ENCODE results near the gene TBL1X.
"Not testable (repeated sequence)": the region's sequence is repeated elsewhere in the genome, so short reads cannot be mapped to it uniquely, and the experiment has no call there.

Gene TBL1X

DNA sequence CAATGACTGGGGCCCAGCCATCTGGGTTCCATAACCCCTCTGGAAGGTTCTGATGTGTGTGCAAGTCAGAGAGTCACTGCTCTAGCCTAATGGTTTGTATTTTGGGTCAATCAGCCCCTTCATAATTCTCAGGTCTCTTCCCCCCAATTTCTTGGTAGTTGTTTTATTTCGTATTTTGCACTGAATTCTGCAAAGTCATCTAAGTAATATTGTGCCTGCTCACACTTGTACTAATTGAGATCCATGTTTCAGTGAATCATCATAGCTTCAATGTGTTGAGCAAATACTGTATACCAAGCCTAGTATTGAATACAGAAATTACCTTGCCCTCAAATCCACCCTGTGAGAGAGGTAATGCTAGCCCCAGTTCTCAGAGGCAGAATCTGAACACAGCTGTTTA is 28.0 kb upstream of the TBL1X start:
- Histone ChIP-seq H3K9me3 (ENCODE audit: control insufficient read depth, low read depth, low read length) (no peaks in the 10 kb centered on the region), H3K4me1 (ENCODE audit: control insufficient read depth, low read depth, low read length) (no peaks in the 10 kb centered on the region), H3K36me3 (ENCODE audit: control insufficient read depth, low read depth, low read length) (no peaks in the 10 kb centered on the region), H3K27ac (ENCODE audit: low read length) (no peak overlapping the region), H3K9ac (ENCODE audit: low read length) (no peak overlapping the region), H3K4me3 (ENCODE audit: low read length) (no peak overlapping the region), H3K27me3 (ENCODE audit: control insufficient read depth, insufficient read depth, low read length) (no peaks in the 10 kb centered on the region)

DNA sequence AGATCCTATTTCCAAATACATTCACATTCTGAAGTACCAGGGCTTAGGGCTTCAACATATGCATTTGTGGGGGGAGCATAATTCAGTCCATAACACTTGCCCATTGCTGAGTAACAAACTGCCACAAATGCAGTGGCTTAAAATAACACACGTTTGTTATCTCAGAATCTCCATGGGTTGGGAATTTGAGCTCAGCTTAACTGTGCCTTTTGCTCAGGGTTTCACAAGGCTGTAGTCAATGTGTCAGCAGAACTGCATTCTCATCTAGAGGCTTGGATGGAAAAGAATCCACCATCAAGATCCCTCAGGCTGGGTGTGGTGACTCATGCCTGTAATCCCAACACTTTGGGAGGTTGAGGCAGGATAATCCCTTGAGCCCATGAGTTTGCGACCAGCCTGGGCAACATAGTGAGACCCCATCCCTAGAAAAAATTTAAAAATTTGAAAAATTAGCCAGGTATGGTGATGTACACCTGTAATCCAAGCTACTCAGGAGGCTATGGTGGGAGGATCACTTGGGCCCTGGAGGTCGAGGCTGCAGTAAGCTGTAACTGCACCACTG is 25.8 kb upstream of the TBL1X start:
- Histone ChIP-seq H3K27me3 (ENCODE audit: control insufficient read depth, insufficient read depth, low read length) (no peaks in the 10 kb centered on the region), H3K9me3 (ENCODE audit: control insufficient read depth, low read depth, low read length) (no peaks in the 10 kb centered on the region), H3K4me1 (ENCODE audit: control insufficient read depth, low read depth, low read length) (no peaks in the 10 kb centered on the region), H3K27ac (ENCODE audit: low read length) (no peak overlapping the region), H3K4me3 (ENCODE audit: low read length) (no peak overlapping the region), H3K36me3 (ENCODE audit: control insufficient read depth, low read depth, low read length) (no peaks in the 10 kb centered on the region), H3K9ac (ENCODE audit: low read length) (no peak overlapping the region)

DNA sequence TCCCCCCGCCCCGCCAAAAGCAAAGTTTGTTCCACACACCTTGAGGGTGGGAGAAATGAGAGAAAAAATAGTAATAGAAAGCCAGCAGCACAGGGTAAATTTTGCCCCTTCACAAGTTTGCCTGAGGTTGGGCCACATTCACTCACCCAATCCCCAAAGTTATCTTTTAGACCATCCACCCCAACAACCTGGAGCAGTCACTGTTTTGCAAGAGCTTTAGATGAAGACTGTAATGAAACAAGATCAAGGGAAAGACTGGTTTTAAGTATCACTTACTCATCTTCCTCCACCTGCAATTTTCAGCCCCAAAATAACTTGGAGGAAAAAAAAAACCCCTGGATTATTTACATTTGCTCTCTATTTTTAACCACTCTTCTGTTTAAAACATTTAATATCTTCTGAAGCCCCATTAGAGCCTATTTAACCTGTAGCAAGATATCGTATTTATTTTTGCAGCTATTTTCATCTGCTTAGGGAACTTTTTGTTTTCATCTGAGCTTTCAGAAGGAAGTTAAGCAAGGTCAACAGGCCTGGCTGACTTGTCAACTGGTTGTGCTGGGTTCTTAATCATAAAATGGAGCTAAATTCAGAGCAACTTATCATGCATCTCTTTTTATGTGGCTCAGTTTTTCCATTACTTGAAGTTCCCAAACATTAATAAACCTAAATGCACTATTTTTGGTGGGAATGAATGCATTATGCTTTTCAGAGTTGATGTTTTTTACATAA is 24.6 kb upstream of the TBL1X start:
- H3K36me3 ChIP-seq (ENCODE audit: control insufficient read depth, low read depth, low read length), result no peaks in the 10 kb centered on the region
- no peak overlapping the region for H3K4me3 ChIP-seq (ENCODE audit: low read length)
- H3K27me3 ChIP-seq (ENCODE audit: control insufficient read depth, insufficient read depth, low read length), result no peaks in the 10 kb centered on the region
- no peaks in the 10 kb centered on the region for H3K4me1 ChIP-seq (ENCODE audit: control insufficient read depth, low read depth, low read length)
- H3K9me3 ChIP-seq (ENCODE audit: control insufficient read depth, low read depth, low read length), result no peaks in the 10 kb centered on the region
- no peak overlapping the region for H3K9ac ChIP-seq (ENCODE audit: low read length)
- no peak overlapping the region for H3K27ac ChIP-seq (ENCODE audit: low read length)

DNA sequence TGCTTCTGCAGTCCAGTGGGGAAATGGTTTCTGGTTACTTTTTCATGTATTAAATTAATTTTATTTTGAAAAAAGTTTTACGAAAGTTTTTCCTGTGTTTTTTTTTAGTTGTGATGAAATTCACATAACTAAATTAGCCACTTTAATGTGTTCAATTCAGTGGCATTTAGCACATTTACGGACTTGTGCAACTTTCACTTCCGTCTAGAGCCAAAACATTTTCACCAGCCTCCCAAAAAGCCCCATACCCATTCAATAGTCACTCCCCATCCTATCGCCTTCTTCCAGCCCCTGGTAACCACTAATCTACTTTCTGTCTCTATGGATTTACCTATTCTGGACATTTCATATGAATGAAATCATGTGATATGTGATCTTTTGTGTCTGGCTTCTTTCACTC is 22.8 kb upstream of the TBL1X start:
- no peak overlapping the region for H3K9ac ChIP-seq (ENCODE audit: low read length)

DNA sequence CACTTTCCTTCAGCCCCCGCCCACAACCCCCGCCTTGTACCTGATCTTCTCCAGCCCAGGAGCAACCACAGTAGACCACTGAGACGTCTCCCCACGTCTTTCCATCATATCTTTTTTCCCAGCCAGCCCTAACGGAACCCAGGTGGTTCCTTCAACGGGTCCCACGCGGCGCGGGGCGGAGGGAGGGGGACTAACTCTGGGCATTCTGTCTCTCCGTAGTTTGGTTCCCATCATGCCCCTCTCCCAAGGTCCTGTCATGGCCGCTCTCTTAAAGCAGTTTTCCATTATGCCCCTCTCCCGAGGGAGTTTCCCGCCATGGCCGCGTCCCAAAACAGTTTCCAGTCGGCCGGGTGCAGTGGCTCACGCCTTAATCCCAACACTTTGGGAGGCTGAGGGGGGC is 21.5 kb upstream of the TBL1X start:
- Histone ChIP-seq H3K4me1 (ENCODE audit: control insufficient read depth, low read depth, low read length) (no peaks in the 10 kb centered on the region), H3K36me3 (ENCODE audit: control insufficient read depth, low read depth, low read length) (no peaks in the 10 kb centered on the region), H3K9ac (ENCODE audit: low read length) (no peak overlapping the region), H3K9me3 (ENCODE audit: control insufficient read depth, low read depth, low read length) (no peaks in the 10 kb centered on the region), H3K27me3 (ENCODE audit: control insufficient read depth, insufficient read depth, low read length) (no peaks in the 10 kb centered on the region), H3K27ac (ENCODE audit: low read length) (no peak overlapping the region), H3K4me3 (ENCODE audit: low read length) (no peak overlapping the region)

More for the DNA sequence above, 22.8 kb upstream of the TBL1X start:
- Histone ChIP-seq H3K27me3 (ENCODE audit: control insufficient read depth, insufficient read depth, low read length) (no peaks in the 10 kb centered on the region), H3K9me3 (ENCODE audit: control insufficient read depth, low read depth, low read length) (no peaks in the 10 kb centered on the region), H3K27ac (ENCODE audit: low read length) (no peak overlapping the region), H3K36me3 (ENCODE audit: control insufficient read depth, low read depth, low read length) (no peaks in the 10 kb centered on the region), H3K4me1 (ENCODE audit: control insufficient read depth, low read depth, low read length) (no peaks in the 10 kb centered on the region), H3K4me3 (ENCODE audit: low read length) (no peak overlapping the region)

DNA sequence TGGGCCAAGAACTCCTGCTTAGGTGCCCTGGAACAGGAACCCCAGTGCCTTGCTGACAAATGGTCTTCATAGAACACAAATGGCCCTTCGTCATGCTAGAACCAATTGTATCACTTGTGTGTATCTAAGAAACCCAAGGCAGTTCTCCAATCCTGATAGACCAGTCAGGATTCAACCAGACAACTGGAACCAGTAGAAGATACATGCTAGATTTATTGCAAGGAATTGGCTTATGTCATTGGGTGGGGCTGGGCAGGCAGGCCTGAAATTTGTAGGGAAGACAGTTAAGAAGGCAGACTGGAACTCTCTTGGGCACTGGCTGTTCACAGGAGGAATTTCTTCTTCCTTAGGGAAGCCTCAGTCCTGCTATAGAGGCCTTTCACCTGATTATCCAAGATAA is 17.0 kb upstream of the TBL1X start:
- Histone ChIP-seq H3K9ac (ENCODE audit: low read length) (no peak overlapping the region), H3K9me3 (ENCODE audit: control insufficient read depth, low read depth, low read length) (no peaks in the 10 kb centered on the region), H3K36me3 (ENCODE audit: control insufficient read depth, low read depth, low read length) (no peaks in the 10 kb centered on the region), H3K4me3 (ENCODE audit: low read length) (no peak overlapping the region), H3K27me3 (ENCODE audit: control insufficient read depth, insufficient read depth, low read length) (no peaks in the 10 kb centered on the region), H3K27ac (ENCODE audit: low read length) (no peak overlapping the region), H3K4me1 (ENCODE audit: control insufficient read depth, low read depth, low read length) (no peaks in the 10 kb centered on the region)

DNA sequence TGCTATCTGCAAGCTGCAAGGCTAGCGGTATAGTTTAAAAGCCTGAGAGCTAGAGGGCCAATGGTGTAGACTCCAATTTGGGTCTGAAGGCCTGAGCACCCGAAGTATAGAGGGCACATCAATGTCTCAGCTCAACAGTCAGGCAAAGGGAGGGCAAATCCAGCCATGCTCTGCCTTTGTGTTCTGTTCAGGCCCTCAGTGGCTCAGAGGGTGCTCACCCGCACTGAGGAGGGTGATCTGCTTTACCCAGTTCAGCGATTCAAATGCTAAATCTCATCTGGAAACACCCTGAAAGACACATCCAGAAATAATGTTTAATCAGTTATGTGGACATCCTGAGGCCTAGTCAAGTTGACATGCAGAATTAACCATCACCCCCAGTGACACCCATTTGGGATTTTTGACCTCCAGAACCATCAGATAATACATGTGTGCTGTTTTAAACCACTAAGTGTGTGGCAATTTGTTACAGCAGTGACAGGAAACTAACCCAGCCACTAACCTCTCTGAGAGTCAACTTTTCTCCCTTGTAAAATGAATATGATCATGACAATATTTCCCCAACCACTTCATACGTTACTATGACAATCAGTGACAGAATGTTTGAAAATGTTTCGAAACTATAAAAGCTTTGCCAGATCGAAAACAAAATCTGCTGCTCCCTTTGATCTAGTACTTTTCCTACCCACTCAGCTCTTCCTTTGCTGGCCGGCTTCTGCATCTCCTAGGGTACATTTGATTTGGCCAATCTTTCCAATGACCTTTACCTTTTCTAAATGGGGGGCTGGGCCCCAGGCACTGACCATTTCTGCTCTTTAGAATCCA is 8.4 kb upstream of the TBL1X start:
- no peaks in the 10 kb centered on the region for H3K4me1 ChIP-seq (ENCODE audit: control insufficient read depth, low read depth, low read length)
- H3K9ac ChIP-seq (ENCODE audit: low read length), result no peak overlapping the region
- no peak overlapping the region for H3K4me3 ChIP-seq (ENCODE audit: low read length)
- no peak overlapping the region for H3K27ac ChIP-seq (ENCODE audit: low read length)
- no peaks in the 10 kb centered on the region for H3K9me3 ChIP-seq (ENCODE audit: control insufficient read depth, low read depth, low read length)
- no peaks in the 10 kb centered on the region for H3K27me3 ChIP-seq (ENCODE audit: control insufficient read depth, insufficient read depth, low read length)
- H3K36me3 ChIP-seq (ENCODE audit: control insufficient read depth, low read depth, low read length), result no peaks in the 10 kb centered on the region

DNA sequence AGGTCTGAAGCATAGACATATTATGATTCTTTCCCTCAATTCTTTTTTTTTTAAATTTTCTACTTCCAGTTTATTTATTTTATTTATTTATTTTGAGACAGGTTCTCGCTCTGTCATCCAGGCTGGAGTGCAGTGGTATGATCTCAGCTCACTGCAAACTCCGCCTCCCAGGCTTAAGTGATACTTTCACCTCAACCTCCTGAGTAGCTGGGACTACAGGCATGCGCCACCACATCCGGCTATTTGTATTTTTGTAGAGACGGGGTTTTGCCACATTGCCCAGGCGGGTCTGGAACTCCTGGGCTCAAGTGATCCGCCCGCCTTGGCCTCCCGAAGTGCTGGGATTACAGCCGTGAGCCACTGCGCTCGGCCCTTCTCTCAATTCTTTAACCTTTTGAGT is 6.8 kb upstream of the TBL1X start:
- peaks cover 11% of the 10 kb centered on the region for H3K4me1 ChIP-seq (ENCODE audit: control insufficient read depth, low read depth, low read length)
- not testable (repeated sequence) for H3K27ac ChIP-seq (ENCODE audit: low read length); H3K36me3 ChIP-seq (ENCODE audit: control insufficient read depth, low read depth, low read length); H3K4me3 ChIP-seq (ENCODE audit: low read length); H3K9ac ChIP-seq (ENCODE audit: low read length); H3K9me3 ChIP-seq (ENCODE audit: control insufficient read depth, low read depth, low read length); H3K27me3 ChIP-seq (ENCODE audit: control insufficient read depth, insufficient read depth, low read length)

DNA sequence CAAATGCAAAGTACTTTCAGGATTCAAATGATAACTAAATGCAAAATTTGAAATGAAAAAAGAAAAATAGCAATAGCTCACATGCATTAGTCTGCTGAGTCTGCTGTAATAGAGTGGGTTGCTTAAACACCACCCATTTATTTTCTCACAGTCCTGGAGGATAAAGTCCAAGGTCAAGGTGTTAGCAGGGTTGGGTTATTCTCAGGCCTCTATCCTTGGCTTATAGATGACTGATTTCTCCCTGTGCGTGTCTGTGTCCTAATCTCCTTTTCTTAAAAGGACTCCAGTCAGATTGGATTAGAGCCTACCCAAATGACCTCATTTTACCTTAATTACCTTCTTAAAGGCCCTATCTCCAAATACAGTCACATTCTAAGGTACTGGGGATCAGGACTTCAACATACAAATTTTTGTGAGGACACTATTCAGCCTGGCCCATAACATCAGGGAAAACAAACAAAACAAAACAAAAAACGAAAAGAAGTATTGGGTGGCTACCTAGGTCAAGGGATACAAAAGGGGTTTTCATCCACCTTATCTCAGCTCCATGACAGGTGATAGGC is 6.3 kb upstream of the TBL1X start:
- no peaks in the 10 kb centered on the region for H3K27me3 ChIP-seq (ENCODE audit: control insufficient read depth, insufficient read depth, low read length)
- no peak overlapping the region for H3K4me3 ChIP-seq (ENCODE audit: low read length)
- no peak overlapping the region for H3K27ac ChIP-seq (ENCODE audit: low read length)
- peaks cover 14% of the 10 kb centered on the region for H3K4me1 ChIP-seq (ENCODE audit: control insufficient read depth, low read depth, low read length)
- H3K36me3 ChIP-seq (ENCODE audit: control insufficient read depth, low read depth, low read length), result no peaks in the 10 kb centered on the region
- H3K9me3 ChIP-seq (ENCODE audit: control insufficient read depth, low read depth, low read length), result no peaks in the 10 kb centered on the region
- no peak overlapping the region for H3K9ac ChIP-seq (ENCODE audit: low read length)

DNA sequence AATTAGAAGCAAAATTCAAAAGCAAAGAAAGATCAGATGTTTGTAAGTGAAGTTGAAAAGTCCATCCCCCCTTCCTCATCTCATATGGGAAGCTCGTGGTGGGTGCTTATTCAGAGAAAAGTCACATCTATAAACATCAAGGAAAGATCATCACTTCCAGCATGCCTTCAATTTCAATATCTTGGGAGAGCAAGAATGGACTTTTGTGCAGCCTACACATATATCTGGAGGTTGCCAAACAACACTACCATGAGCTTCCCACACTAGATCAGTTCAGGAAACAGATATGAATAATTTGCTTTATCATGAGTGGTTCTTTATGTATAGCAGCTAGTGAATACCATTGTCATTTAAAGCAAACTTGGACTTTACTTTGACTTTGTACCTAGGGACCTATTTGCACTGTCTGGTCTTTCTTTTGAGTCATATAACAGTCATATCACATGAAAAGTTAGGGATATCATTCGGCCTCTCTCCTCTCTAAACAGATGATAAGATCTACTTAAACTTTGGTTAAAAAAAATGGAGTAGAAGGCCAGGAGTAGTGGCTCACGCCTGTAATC is 5.6 kb upstream of the TBL1X start:
- Histone ChIP-seq H3K36me3 (ENCODE audit: control insufficient read depth, low read depth, low read length) (no peaks in the 10 kb centered on the region), H3K9me3 (ENCODE audit: control insufficient read depth, low read depth, low read length) (no peaks in the 10 kb centered on the region), H3K27ac (ENCODE audit: low read length) (no peak overlapping the region), H3K4me3 (ENCODE audit: low read length) (no peak overlapping the region), H3K27me3 (ENCODE audit: control insufficient read depth, insufficient read depth, low read length) (no peaks in the 10 kb centered on the region), H3K4me1 (ENCODE audit: control insufficient read depth, low read depth, low read length) (peaks cover 14% of the 10 kb centered on the region), H3K9ac (ENCODE audit: low read length) (no peak overlapping the region)

DNA sequence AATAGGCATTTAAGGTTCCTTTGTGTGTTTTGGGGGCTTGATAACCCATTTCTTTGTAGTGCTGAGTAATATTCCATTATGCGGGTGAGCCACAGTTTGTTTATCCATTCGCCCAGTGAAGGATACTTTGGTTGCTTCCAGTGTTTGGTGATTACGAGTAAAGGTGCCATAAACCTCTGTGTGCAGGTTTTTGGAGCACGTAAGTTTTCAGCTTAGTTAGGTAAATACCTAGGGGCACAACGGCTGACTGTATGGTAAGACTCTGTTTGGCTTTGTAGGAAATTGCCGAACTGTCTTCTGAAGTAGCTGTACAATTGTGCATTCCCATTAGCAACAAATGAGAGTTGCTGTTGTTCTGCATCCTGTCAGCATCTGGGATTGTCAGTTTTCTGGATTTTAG is 3.8 kb upstream of the TBL1X start:
- H3K27me3 ChIP-seq (ENCODE audit: control insufficient read depth, insufficient read depth, low read length), result no peaks in the 10 kb centered on the region
- no peak overlapping the region for H3K27ac ChIP-seq (ENCODE audit: low read length)
- H3K4me3 ChIP-seq (ENCODE audit: low read length), result no peak overlapping the region
- no peaks in the 10 kb centered on the region for H3K9me3 ChIP-seq (ENCODE audit: control insufficient read depth, low read depth, low read length)
- no peak overlapping the region for H3K9ac ChIP-seq (ENCODE audit: low read length)
- H3K4me1 ChIP-seq (ENCODE audit: control insufficient read depth, low read depth, low read length), result peaks cover 14% of the 10 kb centered on the region
- H3K36me3 ChIP-seq (ENCODE audit: control insufficient read depth, low read depth, low read length), result no peaks in the 10 kb centered on the region
